SK-N-SH treated with all-trans-retinoic acid at 6 μM for 48 hours (cell line): Measurements from ENCODE around the gene C7orf57.

Experiments used
- TOX ChIP-seq: fragments of 250-450 bp; sonication (Bioruptor Pico); IDR thresholded peaks from 2 replicates; pipeline ENCODE4 v1.8.0; 2021; ENCODE audit warnings: mild to moderate bottlenecking, moderate library complexity, borderline replicate concordance
- ZFP30 ChIP-seq: fragments of 450-650 bp; formaldehyde crosslinking; IDR thresholded peaks from 2 replicates; pipeline ENCODE4 v1.5.0; 2022; ENCODE audit warnings: mild to moderate bottlenecking, moderate library complexity
- TF ChIP-seq, protein P1 (sequence below): fragments of 250-450 bp; sonication (Bioruptor Pico); IDR thresholded peaks from 2 replicates; pipeline ENCODE4 v1.5.1; 2020; ENCODE audit warnings: low read depth, mild to moderate bottlenecking, moderate library complexity
- TF ChIP-seq, protein P2 (sequence below): fragments of 250-450 bp; sonication (Bioruptor Pico); IDR thresholded peaks from 2 replicates; pipeline ENCODE4 v1.5.0; 2020; ENCODE audit warnings: mild to moderate bottlenecking, moderate library complexity

DNA sequence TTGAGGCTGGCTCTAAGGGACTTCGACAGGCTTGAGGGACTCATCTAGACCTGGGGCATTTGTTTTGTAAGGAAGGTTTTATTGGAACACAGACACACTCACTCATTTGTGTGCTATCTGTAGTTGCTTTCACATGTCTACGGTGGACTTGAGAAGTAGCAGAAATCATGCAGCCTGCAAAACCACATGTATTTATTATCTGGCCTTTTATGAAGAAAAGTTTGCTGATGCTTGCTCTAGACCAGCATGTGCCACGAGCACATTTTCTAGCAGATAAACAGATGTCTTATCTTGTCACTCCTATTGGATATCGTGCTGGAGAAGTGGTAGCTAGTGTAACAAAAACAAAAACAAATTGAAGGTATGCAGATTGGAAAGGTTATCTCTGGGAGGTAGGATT is 63.5 kb downstream of the C7orf57 start:
- TF ChIP-seq ZFP30 (CRISPR knock-in tag) (no peak), TOX (CRISPR knock-in tag) (no peak)
- TF ChIP-seq, protein P1, sequence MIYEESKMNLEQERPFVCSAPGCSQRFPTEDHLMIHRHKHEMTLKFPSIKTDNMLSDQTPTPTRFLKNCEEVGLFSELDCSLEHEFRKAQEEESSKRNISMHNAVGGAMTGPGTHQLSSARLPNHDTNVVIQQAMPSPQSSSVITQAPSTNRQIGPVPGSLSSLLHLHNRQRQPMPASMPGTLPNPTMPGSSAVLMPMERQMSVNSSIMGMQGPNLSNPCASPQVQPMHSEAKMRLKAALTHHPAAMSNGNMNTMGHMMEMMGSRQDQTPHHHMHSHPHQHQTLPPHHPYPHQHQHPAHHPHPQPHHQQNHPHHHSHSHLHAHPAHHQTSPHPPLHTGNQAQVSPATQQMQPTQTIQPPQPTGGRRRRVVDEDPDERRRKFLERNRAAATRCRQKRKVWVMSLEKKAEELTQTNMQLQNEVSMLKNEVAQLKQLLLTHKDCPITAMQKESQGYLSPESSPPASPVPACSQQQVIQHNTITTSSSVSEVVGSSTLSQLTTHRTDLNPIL (CRISPR knock-in tag) = no peak
- TF ChIP-seq, protein P2, sequence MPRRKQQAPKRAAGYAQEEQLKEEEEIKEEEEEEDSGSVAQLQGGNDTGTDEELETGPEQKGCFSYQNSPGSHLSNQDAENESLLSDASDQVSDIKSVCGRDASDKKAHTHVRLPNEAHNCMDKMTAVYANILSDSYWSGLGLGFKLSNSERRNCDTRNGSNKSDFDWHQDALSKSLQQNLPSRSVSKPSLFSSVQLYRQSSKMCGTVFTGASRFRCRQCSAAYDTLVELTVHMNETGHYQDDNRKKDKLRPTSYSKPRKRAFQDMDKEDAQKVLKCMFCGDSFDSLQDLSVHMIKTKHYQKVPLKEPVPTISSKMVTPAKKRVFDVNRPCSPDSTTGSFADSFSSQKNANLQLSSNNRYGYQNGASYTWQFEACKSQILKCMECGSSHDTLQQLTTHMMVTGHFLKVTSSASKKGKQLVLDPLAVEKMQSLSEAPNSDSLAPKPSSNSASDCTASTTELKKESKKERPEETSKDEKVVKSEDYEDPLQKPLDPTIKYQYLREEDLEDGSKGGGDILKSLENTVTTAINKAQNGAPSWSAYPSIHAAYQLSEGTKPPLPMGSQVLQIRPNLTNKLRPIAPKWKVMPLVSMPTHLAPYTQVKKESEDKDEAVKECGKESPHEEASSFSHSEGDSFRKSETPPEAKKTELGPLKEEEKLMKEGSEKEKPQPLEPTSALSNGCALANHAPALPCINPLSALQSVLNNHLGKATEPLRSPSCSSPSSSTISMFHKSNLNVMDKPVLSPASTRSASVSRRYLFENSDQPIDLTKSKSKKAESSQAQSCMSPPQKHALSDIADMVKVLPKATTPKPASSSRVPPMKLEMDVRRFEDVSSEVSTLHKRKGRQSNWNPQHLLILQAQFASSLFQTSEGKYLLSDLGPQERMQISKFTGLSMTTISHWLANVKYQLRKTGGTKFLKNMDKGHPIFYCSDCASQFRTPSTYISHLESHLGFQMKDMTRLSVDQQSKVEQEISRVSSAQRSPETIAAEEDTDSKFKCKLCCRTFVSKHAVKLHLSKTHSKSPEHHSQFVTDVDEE (CRISPR knock-in tag) = no peak
